GM19324 (cell line): ENCODE measurements around the gene FHAD1.

Experiments used
- ATAC-seq: cut with Tn5 transposase; IDR thresholded peaks from one replicate; pipeline ENCODE4 v1.9.1; 2021; ENCODE audit warnings: mild to moderate bottlenecking, moderate library complexity; ENCODE audit not compliant: unreplicated experiment, low FRiP score

FHAD1 gene

GRCh38 chr1:15342408-15342967, 95.5 kb downstream of the FHAD1 start:
- ATAC-seq, result no peak

- ATAC-seq, result no peak
Observed at GRCh38 chr1:15343099-15343498, 96.1 kb downstream of the FHAD1 start.

DNA sequence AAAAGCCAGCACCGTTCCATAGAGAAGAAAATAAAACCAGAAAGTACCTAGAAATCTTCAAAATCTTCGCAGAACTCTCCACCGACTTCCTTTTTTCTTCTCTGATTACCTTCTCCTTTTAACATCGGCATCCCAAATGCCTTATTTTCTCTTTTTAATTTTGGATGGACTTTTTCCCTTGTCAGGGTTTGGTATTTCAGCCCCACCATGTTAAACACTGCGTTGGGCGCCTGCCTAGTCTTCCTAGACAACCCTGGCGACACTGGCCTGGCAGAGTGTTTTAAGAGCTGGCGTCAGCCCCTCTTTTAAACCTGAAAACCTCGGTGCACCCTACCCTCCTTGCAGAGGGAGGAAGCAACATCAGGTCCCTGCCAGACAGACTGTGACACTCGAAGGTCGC, 96.7 kb downstream of the FHAD1 start:
- ATAC-seq, result no peak

GRCh38 chr1:15344380-15344779, 97.4 kb downstream of the FHAD1 start:
- ATAC-seq, result no peak

GRCh38 chr1:15344800-15345704, 98.0 kb downstream of the FHAD1 start:
- no peak for ATAC-seq

DNA sequence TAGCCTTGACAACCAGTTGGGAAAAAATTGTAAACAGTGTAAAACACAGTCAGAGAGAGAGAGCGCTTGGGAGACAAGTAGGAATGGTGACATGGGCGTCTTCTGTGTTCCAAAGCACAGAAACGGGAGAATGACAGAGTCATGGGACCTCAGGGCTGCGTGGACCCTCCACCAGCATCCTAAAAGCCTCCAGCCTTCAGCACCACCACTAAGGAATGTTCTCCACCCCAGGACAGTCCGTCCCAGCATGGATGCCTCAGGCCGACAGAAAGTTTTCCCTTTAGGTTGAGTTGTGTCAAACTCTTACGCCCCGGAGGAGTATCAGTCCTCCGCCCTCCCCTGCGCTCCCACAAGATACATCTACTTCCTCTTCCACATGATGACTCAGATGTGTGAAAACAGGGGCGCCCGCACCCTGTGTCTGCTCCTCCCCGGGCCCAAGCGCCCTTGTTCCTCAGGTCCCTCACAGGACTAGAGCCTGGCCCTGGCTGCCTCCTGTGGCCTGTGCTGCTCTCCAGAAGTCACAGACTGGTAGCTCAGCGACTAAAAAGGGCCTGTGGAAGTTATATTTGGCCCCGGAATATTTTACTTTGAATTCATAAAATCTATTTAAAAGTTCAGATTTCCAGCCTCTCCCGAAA, 98.8 kb downstream of the FHAD1 start:
- ATAC-seq, result no peak

GRCh38 chr1:15346346-15347030, 99.5 kb downstream of the FHAD1 start:
- no peak for ATAC-seq

- ATAC-seq, result no peak
Observed at GRCh38 chr1:15347182-15347581, 100.2 kb downstream of the FHAD1 start.

DNA sequence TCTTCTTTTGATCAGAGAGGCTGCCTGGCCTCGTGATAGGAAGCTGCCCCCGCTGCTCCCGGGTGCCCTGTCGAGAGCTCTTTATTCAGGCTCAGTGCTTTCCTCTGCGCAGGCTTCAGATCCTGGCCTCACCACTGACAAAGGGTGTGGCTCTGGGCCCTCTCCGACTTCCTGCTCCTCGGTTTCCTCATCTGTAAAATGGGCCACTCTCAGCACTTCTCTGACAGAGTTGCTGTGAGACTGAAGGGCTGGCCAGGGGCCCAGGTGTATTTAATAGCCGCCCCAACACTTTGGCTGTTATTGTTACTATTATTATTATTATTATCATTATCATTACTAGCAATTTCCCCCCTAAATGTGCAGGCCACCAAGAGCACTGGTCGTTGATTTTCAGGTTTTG, 101.6 kb downstream of the FHAD1 start:
- ATAC-seq, result no peak

GRCh38 chr1:15349133-15349532, 102.1 kb downstream of the FHAD1 start:
- no peak for ATAC-seq

DNA sequence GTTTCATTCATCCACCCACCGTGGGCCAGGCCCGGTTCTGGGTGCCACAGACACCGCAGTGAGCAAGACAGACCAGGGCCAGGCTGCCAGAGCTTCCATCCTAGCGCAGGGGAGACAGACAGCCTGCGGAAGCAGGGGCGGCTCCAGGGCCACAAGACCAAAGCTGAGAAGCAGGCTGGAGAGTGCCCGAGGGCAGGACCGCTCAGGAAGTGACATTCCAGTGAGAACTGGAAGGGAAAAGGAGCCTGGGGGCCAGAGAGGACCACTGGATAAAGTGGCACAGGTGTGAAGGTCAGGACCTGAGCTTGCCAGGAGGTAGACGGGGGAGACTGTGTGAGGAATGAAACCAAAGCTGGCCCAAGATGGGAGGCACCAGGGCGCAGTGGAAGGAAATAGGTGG, 103.1 kb downstream of the FHAD1 start:
- no peak for ATAC-seq

- ATAC-seq, result no peak
Observed at GRCh38 chr1:15350551-15351200, 103.7 kb downstream of the FHAD1 start.

DNA sequence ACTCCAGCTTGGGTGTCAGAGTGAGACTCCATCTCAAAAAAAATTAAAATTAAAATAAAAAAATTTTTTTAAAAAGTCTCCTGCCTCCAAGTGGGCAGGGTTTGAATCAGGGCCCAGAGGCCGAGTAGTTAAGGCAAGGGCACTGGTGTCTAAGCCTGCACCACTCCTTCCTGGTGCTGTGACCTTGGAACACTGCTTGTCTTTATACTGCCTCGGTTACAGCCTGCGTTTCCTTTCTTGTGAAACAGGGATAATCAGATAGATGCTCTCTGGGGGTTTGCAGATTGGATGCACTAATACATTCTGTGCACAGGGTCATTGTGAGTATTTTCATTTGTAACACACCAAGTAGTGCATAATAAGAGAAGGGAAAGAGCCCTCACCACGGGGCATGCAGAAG, 104.3 kb downstream of the FHAD1 start:
- no peak for ATAC-seq

DNA sequence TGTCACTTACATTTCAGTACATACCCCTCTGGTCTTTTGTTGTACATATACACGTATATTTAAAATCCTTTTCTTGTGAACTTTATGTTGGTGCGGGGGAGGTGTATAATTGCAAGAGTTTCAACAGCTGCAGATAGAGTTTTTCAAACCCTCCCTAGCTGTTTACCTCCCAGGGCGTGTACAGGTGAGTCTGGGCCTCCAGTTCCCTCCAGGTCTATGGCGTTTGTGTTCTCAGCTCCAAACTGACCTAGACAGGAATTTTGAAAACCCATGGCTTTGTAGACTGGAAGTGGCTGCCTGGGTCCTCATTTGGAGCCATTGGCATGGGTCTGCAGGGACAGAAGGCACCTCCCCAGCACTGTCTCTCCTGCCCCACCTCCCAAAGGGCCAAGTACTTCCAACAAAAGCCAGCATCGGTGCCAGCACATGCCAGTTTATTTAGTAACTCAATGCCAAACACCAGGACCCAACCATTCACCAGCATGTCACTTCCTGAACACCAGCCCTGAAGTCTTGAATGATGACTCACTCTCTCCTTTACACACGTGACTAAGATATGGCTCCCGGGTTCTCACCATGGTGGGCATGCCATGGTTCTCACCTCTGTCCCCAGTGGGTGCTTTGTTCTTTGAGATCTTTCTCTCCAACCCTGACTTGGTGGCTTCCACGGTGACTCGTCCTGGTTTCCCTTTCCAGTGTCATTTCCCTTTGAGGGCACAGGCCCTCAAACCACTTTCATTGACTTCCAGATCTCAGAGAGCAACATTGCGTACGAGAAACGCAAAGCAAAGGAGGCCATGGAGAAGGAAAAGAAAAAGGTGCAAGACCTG, 105.3 kb downstream of the FHAD1 start:
- no peak for ATAC-seq

DNA sequence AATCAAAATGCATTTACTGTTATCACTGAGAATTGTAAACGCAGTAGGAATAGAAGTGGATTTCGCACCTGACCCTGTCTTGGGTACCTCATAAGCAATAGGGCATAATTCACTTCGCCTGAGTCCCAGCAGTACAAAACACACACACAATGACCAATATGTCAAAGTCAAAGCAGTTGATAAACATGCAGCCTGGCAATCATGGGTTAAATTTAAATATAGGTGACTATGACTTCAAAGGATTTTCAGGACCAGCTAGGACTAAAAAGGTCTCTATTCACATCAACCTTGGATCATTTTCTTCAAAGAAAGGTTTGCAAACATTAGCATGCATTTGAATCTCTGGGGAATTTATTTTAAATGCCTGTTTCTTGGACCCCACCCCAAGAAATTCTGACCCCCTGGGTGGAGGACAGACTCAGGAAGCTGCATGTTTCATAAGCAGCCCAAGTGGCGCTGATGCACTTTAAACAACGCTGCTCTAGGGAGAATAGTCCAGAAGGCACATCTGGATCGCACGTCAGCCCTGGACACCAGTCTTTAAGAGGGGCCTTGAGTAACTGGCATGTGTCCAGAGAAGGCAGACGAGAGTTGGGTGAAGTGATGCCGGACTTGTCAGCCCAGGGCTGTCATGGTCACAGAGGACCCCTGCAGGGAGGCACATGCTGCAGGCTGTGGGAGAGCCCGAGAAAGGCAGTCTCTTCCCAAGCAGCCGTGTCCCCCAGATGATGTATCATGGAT, 107.0 kb downstream of the FHAD1 start:
- no peak for ATAC-seq

DNA sequence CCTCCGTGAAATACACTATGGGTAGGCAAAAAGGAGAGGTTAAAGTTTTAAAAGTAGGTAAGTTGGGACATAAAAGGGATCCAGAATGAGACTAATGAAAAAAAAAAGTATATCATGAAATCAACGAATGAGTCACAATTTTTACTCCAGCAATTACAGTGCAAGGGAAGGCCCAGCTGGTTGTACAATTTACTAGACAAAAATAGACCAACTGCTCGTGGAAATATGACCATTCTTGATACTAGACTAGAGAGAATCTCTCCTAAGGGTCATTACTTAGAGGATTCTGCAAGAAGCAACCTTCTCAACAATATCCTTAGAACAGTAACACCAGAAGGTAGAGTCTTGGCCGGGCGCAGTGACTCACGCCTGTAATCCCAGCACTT, 107.5 kb downstream of the FHAD1 start:
- ATAC-seq, result no peak

GRCh38 chr1:15355968-15356625, 109.1 kb downstream of the FHAD1 start:
- ATAC-seq, result no peak

GRCh38 chr1:15357612-15358207, 110.7 kb downstream of the FHAD1 start:
- ATAC-seq, result no peak
